ENCODE measurements around the gene THSD7B. TPM values are rescaled to one million over a fixed set of nuclear protein-coding genes. Genes with fewer than 3 reads are reported as not detected.

Gene THSD7B
- total and polyA plus RNA-seq, 8 donors: 0.13 to 4.5 (median 2.7) TPM

GRCh38 chr2:137229834-137230233, 464.5 kb downstream of the THSD7B start:
- Histone ChIP-seq H3K27me3 (no peaks in the 10 kb centered on the region), H3K4me1 (no peaks in the 10 kb centered on the region), H3K9me3 (no peaks in the 10 kb centered on the region), H3K27ac (no peak overlapping the region), H3K4me3 (no peak overlapping the region), H3K36me3 (no peaks in the 10 kb centered on the region)
- intact Hi-C loops (cut with DNase I): no loop called here
- no peak for TF ChIP-seq CTCF (IDR thresholded peaks at IDR 0.05)
- no peak for ATAC-seq
- no peak for DNase-seq

- intact Hi-C loops (cut with DNase I): no loop called here
- H3K27me3 ChIP-seq: no peaks in the 10 kb centered on the region
- no peak overlapping the region for H3K27ac ChIP-seq
- H3K4me1 ChIP-seq: no peaks in the 10 kb centered on the region
- H3K9me3 ChIP-seq: no peaks in the 10 kb centered on the region
- H3K4me3 ChIP-seq: no peak overlapping the region
- TF ChIP-seq CTCF (IDR thresholded peaks at IDR 0.05): no peak
- H3K36me3 ChIP-seq: no peaks in the 10 kb centered on the region
- ATAC-seq (no peak), DNase-seq (no peak)
These were observed 466.3 kb downstream of the THSD7B start for GRCh38 chr2:137231628-137232027.

GRCh38 chr2:137232076-137232475, 466.7 kb downstream of the THSD7B start:
- H3K27me3 ChIP-seq: no peaks in the 10 kb centered on the region
- intact Hi-C loops (cut with DNase I): no loop called here
- H3K4me3 ChIP-seq: no peak overlapping the region
- ATAC-seq (no peak), DNase-seq (no peak)
- H3K27ac ChIP-seq: no peak overlapping the region
- TF ChIP-seq CTCF (IDR thresholded peaks at IDR 0.05): no peak
- no peaks in the 10 kb centered on the region for H3K36me3 ChIP-seq
- H3K4me1 ChIP-seq: no peaks in the 10 kb centered on the region
- H3K9me3 ChIP-seq: no peaks in the 10 kb centered on the region

- intact Hi-C loops (cut with DNase I): no loop called here
These were observed 467.7 kb downstream of the THSD7B start for GRCh38 chr2:137233091-137233490.

GRCh38 chr2:137237055-137237454, 471.7 kb downstream of the THSD7B start:
- intact Hi-C loops (cut with DNase I): no loop called here
- DNase-seq: no peak

More at GRCh38 chr2:137233091-137233490, 467.7 kb downstream of the THSD7B start:
- DNase-seq (no peak), ATAC-seq (no peak)
- Histone ChIP-seq H3K4me3 (no peak overlapping the region), H3K4me1 (no peaks in the 10 kb centered on the region), H3K27me3 (no peaks in the 10 kb centered on the region), H3K9me3 (no peaks in the 10 kb centered on the region), H3K27ac (no peak overlapping the region), H3K36me3 (no peaks in the 10 kb centered on the region)
- no peak for TF ChIP-seq CTCF (IDR thresholded peaks at IDR 0.05)

More at GRCh38 chr2:137237055-137237454, 471.7 kb downstream of the THSD7B start:
- no peak overlapping the region for H3K4me3 ChIP-seq
- H3K9me3 ChIP-seq: no peaks in the 10 kb centered on the region
- no peak for ATAC-seq
- H3K4me1 ChIP-seq: no peaks in the 10 kb centered on the region
- no peak overlapping the region for H3K27ac ChIP-seq
- H3K27me3 ChIP-seq: no peaks in the 10 kb centered on the region
- TF ChIP-seq CTCF (IDR thresholded peaks at IDR 0.05): no peak
- no peaks in the 10 kb centered on the region for H3K36me3 ChIP-seq
